ENCODE measurements around the gene EXPH5.
"Not testable (repeated sequence)": the region's sequence is repeated elsewhere in the genome, so short reads cannot be mapped to it uniquely, and the experiment has no call there.

The EXPH5 gene, protein sequence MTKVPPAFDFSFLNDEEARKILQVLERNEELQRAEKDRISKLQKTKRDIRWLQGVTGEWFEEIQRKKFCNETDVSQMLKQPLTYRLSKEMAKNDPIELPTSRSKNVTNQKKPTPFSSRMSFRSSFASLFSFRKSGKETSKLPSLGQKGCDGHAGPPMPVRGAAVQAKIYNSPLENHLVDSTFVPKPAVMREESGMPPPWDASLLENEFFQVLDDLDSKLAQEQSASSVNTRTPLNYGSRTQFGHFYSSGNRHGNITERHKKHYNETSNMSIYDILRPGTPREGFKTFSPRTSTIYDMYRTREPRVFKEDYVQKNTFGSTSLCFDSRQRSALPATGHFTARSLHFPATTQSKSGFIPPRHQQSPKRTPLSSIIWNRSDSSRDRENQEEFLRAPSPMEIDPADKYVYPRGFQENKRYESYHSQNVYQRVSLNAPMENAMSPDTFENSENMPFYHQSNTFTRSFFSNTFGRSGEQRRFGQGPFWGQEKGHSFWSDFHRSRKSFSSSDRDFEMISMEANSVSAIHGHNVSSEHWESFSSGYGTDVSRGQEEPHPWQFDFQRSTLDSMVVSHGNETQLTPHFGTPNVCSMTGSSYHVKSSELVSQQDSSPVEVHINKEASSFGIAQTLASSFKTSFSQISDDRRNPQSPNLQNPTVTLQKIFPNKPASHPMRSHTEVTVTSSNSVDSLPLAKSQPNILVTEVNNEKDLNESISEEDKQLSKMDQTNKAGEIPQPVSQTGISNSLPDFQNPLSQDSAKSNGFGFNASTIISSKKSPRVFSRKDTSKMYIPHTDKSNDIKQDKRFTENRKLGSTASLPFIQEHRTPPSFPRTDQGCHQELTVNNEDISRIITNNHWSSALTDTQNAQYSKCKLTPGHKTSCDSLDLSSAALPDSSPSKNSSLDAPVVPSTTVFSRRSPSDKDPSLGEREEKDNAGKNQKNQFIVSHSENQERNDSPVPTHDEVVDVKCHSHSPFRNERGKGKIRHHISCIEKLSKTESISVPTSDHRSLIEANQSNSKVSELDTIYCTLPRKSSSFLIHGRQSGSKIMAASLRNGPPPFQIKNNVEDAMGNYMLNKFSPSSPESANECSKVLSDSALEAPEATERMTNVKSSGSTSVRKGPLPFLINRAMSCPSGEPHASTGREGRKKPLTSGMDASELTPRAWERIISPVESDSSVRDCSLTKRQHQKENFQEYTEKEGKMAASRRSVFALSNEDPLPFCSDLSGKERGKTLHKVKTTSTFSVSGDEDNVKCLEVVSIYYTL (N-terminal part only)

DNA sequence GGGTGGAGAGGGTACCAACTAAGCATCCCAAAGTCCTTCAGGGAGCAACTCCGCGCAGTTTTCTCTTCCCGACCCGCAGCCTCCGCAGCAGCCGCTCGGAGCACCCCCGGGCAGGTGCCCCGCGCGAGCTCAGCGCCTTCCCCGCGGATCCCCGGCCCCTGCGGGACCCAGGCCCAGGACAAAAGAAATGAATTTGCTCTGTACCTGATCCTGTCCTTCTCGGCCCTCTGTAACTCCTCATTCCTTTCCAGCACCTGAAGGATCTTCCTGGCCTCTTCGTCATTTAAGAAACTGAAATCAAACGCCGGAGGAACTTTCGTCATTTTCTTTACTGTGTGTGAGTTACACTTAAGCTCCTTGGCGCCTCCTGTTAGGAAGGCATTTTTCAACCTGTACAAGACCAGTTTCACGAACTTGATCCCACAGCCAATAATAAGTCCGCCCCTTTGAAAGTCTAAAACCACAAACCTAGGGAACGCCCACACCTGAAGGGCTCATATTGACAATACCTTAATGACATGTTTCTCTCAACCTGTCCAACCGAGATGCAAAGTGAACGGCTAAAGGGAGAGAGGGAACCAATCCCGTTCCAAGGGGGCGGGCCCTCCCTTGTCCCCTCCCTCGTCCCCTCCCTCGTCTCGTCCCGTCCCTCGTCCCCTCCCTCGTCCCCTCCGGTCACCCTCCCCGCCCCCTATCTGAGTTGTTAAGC is at the start of gene EXPH5:
Gene EXPH5, minus strand, starts transcription at position 555 of the 709 bp plus-strand sequence. Its CDS starts 232 bp downstream, at position 323.
- FAIRE-seq = no peak

DNA sequence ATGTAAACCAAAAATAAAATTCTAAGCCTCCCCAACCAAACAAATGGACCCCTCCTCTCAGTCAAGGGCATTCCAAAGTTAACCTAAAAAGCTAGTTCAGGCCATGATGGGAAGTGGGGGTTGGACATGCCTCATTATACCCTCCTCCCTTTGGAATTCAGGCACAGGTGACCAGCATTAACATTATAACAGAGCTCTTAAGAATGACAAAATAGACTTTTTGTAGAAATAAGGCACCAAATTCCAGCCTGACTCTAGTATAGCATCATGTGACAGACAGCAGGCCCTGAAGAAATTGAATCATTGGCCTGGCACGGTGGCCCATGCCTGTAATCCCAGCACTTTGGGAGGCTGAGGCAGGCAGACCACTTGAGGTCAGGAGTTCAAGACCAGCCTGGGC is 48.2 kb upstream of the EXPH5 start:
- not testable (repeated sequence) for FAIRE-seq

DNA sequence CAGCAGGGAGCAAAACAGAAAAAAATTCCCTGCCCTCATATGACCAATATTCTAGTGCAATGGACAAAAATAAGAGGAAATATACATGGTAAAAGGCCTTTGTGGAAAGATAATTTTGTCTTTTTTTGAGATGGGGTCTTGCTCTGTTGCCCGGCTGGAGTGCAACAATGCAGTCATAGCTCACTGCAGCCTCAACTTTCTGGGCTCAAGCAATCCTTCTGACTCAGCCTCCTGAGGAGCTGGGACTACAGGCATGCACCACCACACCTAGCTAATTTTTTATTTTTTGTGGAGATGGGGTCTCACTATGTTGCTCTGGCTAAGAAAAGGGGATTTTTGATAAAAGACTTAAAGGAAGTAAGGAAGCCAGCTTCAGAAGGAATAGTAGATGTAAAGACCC is 45.6 kb upstream of the EXPH5 start:
- no peak for FAIRE-seq

DNA sequence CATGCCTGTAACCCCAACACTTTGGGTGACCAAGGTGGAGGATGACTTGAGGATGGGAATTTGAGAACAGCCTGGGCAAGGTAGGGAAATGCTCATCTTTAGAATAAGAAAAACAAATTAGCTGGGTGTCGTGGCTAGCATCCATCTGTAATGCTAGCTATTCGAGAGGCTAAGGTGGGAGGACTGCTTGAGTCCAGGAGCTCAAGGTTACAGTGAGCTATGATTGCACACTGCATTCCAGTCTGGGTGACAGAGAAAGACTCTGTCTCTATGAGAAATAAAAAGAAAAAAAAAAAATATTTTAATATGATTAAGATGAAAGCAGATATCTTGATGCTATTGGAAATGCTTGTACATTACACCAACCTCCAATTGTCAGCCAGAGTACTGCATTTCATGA is 42.7 kb upstream of the EXPH5 start:
- FAIRE-seq = no peak

DNA sequence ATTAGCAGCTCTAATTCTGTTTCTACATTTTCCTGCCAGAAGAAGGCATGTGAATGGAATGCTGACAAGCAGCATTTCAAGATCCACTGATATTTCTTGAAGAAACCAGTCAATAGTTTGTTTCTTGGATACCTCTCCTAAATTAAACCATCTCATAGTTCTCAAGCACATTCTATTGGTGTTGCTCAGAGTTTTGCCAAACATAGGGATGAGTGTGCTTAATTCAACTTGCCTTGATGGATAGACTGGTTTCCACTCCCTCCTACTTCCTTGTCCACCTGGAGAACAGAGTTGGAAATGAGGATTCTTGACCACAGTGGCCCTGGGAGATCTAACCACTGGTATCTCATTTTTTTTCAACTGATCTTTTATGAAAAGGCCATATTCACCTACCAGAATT is 41.5 kb upstream of the EXPH5 start:
- FAIRE-seq = no peak

DNA sequence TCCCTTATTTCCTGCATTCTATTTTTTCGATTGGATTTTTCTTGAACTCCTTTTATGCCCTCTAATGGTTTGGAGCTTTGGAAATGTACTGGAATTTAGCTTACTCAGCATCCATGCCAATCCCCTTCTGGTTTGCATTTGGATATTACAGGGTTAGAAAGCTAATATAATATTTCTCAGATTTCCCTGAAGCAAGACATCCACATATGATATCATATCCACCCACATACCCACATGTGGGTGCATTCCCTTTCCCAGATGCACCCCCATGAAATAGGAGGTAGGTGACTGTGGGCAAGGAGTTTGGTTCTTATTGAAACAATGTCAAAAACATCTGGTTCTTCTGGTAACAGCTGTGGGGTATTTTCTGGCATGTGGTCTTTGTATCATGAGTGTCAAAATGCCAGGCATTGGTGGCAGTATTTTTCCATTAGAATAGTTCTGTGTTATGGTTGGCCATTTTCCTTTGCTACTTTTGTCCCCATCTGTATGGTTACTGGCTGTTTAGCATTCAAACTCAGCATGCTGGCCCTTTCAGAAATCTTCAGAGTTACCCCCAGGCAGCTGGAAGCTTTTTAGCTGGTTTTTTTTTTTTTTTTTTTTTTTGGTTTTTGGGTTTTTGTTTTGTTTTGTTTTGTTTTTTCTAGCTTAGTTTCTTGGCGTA is 38.6 kb upstream of the EXPH5 start:
- FAIRE-seq = no peak

DNA sequence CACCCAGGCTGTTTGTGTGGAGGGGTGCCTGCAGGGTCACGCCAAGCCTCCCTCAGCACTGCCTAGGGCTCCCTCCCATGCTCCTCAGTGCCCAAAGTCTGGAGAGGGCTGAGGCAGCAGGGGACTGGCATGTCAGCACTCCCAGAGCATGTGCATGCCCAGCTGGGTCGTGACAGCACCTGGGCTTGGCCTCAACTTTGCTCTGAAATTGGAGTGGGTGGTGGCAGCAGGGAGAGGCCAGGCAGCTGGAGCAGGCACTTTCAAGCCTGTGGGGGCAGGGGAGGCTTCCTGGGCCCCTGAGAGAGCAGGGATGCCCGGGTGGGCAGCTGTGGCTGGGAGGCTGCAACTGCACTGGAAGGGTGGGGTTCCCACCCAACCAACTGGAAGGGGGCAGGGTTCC is 35.7 kb upstream of the EXPH5 start:
- no peak for FAIRE-seq

DNA sequence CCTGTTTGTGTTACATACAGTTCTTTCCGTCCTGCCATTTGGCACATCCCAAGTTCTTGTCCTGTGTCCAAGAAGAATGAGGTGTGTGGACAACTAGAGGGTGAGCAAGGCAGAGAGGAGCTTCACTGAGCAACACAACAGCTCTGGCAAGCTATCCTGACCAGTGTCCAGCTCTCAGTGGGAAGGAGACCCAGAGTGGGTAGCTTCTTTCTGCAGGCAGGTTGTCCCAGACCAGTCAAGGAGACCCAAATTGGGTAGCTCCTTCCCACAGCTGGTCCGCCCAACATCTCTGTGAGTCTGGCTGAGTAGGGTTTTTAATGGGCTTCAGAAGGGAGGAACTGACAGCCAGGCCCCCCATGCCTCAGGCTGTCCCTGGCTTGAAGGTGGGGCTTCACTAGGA is 35.2 kb upstream of the EXPH5 start:
- no peak for FAIRE-seq

DNA sequence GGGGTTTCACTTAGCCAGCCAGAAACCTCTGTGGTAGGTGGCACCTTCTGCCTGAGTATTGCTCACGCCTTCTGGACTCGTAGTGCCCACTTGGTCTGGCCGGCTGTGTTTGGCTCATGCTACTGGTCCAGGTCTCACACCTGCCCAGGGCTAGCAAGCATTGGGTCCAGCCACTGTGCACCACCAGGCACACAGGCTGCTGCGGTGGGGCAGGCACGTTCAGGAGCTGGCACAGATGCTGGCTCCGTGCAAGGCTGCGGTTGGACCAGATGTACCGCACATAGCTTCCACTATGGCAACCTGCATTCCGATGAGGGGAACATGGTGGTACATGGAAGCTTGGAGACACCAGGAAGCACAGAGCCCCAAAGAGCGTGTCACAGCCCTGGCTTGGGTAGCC is 34.8 kb upstream of the EXPH5 start:
- no peak for FAIRE-seq

DNA sequence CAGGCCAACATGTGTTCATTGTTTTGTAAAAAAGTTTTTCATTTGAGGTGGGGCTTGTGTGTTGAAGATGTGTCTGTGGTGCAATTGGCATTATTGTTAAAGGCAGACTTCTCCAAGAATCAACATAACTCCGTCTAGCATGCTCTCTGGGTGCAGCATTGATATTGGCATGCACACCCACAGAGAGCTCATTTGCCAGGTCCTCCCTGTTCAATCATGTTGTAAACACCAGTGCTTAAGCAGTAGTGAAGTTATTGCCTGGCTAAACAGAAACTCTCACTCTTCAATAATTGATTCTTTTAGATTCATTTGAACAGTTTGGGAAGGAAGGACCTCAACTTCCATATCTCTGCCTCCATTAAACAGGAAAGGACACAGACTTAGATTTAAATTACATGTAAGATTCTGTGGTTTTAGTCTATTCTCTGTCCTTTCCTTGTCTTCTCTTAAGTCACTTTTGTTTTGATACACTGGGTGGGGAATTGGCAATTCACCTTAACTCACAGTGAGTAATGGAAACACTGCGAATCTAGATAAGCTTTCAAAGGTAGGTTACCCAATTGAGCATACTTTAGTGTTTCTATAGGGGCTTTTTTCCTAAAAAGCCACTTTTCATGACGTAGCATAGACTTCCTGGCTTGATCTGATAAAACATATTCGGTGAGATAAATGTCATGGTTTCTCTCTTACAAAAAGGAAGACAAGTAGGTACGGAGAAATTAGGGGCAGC is 30.8 kb upstream of the EXPH5 start:
- no peak for FAIRE-seq

DNA sequence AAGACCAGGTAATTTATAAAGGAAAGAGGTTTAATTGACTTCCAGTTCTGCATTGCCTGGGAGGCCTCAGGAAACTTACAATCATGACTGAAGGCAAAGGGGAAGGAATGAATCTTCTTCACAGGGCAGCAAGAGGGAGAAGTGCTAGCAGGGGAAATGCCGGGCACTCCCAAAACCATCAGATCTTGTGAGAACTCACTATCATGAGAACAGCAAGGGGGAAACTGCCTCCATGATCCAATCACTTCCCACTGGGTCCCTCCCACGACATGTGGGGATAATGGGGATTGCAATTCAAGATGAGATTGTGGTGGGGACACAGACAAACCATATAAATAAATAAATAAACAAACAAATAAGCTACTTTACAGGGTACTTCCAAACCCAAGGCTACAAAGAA is 28.8 kb upstream of the EXPH5 start:
- no peak for FAIRE-seq

DNA sequence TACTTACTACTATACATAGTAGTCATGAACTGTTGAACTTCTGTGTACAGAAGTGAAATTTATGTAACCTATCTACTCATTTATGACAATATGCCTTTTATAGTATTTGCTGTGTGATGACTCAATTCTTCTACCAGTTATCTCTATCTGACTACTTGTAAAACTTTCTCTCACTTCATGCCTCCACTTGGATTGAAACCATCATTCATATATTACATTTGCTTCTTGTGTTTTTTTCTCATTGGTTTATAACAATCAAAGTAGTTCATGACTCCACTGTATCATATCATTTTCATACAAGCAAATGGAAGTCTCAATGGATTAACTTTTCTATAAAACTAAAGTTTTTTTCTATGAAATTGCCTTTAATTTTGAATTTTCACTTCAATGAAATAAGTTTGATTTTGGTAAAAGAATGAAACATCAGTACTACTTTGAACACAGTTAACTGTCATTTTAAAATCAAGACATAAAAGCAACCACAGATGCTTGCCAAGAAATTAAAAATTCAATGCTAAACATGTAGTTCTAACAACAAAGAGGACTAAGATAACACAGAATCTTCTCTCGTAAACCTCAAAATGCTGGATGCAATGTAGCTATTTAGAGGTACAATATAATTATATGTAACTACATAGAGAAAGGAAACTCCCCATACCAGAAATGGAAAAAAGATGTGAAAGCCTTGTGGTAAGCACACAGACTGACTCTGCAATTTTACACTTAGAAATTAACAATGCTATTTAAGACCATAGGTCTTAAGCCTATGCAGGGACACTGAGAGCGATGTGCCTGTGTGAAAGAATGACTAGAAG is 27.6 kb upstream of the EXPH5 start:
- no peak for FAIRE-seq

DNA sequence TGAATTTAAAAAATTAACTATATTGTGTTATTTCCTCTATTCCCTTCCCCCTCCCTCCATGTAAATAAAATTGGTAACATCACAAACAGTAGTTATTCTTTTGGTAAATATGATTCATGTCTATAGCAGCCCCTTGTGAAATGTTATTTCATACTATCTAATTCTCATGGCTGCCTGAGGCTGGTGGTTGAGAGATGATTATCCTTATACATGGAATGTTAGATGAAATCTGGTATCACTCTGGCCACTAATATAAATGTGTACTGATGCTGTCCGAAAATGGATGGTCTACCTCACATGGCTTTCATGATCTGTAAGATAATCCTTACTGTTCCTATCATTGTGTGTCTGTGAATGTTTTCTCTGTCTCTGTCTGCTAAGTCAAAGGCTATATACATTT is 25.0 kb upstream of the EXPH5 start:
- no peak for FAIRE-seq

DNA sequence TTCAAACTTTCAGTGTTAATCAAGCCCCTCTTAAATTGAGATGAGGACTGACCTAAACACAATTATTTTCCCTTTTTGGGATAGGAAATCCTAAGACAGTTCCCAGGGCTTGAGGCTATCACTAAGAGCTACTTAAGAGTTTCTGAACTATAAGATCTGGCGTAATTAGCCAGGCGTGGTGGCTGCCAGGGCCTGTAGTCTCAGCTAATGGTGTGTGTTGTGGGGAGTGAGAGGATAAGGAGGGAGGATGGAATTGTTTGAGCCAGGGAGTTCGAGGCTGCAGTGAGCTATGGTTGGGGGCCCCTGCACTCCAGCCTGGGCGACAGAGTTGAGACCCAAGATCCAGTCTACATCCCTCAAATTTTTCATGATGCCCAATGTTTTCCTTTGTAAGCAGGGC is 23.5 kb upstream of the EXPH5 start:
- no peak for FAIRE-seq

DNA sequence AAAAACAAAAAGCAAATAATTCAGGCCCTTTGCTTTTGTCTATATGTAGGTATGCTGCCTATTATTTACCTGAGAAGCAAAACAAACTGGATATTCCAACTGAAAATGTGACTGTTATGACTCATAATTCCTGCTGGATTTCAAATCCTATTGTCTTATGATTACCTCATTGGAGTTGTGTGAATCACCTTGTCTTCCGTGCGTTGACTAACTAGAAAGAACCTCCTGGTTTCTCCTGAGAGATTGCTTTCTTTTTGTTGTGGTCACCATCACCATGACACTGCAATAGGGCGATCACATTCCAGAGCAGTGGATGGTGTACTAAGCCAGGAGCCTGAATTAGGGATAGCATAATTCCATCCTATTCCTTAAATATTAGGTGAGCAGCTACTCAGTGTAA is 23.0 kb upstream of the EXPH5 start:
- FAIRE-seq = no peak

DNA sequence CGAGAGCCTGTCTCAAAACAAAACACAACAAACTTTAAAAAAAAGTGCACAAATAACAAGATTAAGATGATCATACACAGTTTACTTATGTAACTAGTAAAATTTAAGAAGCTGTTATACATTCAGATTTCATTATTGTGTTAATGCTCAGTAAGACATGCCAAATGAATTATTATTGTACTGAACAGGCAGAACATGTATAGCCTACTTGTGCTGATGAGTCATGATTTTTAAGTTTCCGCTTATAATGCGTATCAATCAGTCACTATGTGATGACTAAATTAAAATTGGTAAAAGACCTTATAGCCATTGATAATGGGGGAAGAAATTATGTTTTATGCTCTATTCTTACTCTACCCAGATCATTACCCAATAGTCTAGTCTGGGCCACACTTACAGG is 20.5 kb upstream of the EXPH5 start:
- FAIRE-seq = no peak

DNA sequence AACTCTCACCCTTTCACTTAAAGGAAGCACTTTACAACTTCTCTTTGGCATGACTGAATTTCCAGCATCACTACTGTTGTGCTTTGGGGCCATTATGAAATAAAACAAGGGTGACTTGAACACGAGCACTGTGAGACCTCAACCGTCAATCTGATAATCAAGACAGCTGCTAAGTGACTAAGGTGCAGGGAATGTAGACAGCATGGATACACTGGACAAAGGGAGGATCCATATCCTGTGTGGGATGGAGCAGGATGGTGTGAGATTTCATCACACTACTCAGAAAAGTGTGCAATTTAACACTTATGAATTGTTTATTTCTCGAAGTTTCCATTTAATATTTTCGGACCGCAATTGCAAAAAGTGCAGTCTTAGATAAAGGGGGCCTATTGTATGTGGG is 16.1 kb upstream of the EXPH5 start:
- no peak for FAIRE-seq

DNA sequence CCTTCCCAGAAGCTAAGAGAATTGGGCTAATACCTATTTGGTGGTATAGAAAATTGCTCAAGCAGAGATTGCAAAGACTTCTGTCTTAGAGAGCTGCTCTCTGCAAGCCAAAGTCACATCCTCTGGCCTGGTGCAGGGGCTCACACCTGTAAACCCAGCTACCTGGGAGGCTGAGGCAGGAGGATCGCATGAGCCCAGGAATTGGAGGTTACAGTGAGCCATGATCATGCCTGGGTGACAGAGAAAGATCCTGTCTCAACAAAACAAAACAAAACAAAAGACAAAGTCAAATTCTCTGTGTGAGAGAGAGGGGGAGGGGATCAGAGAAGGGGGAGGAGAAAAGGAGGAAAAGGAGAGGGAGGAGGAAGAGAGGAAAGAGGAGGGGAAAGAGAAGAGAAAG is 15.0 kb upstream of the EXPH5 start:
- no peak for FAIRE-seq

DNA sequence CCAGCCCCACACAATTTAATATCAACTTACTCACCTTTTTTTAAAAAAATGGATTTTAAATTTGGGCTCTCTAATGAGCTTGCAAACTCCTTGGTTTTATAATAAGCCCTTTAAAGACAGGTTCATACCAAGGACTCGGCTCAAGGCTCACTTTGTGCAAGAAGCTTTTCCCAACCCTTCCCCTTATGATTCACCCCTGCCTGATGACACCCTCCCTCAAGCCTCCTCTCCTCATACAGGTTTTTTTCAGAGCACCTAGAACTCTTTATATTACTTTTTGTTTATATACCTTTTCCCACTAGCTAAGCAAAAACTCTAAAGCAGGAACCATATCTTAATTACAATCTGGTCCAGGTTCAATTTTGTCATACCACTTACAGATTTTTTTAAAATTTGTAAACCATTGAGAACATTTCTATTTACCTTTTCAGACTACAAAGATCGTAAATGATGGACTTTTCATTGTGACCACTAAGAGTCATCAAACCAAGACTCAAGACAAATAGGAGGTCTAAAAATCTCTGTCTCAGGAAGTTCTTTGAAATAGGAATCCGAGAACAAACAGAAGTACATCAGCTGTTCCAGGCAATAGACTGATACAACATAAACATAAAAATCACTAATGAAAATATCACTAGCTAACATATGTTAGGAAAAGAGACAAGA is 13.1 kb upstream of the EXPH5 start:
- no peak for FAIRE-seq

DNA sequence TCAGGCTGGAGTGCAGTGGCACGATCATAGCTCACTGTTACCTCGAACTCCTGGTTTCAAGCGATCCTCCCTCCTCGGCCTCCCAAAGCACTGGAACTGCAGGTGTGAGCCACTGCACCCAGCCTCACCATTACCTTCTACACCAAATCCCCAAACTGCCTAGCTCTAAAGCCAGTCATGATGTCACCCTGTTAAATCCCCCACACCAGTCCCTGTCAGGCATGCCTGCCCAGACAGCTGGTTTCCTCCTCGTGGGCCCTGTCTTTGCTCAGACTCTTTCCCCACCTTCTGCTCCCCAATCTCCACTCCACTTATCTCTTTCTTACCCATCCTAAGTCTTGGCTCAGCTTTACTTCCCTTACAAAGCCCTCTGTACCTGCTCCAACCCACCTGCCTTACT is 12.5 kb upstream of the EXPH5 start:
- FAIRE-seq = no peak

Data from A204.1 (cell line).